Natural killer cell (primary cell): ENCODE measurements around the gene TBCE. TPM values are rescaled to one million over a fixed set of nuclear protein-coding genes. Genes with fewer than 3 reads are reported as not detected.

Experiments
- ATAC-seq, 3 donors: fragments of 150-1000 bp in 2 of 3; fragments of 200-7000 bp in 1 of 3; cut with Tn5 transposase; 1 replicate in 1 of 3; 2 replicates in 2 of 3; pipeline ENCODE4 v1.10.0; 2021; ENCODE audit warnings: mild to moderate bottlenecking in 2 of 3, moderate library complexity in 2 of 3
- DNase-seq, 2 donors: peaks; one replicate each; pipeline versions ENCODE4 v3.0.0 to v3.0.0-alpha.2; 2013 to 2021; ENCODE audit warnings: mixed read lengths in 1 of 2
- H3K27ac ChIP-seq: one replicate; pipeline ENCODE4 v1.5.1; 2013; ENCODE audit warnings: mild to moderate bottlenecking, low read length
- H3K27me3 ChIP-seq: one replicate; pipeline ENCODE4 v1.6.1; 2013; ENCODE audit warnings: low read length; ENCODE audit not compliant: control insufficient read depth, insufficient read depth
- H3K36me3 ChIP-seq: one replicate; pipeline ENCODE4 v1.6.1; 2013; ENCODE audit warnings: low read length; ENCODE audit not compliant: control insufficient read depth, insufficient read depth
- H3K4me1 ChIP-seq: one replicate; pipeline ENCODE4 v1.6.1; 2013; ENCODE audit warnings: low read length; ENCODE audit not compliant: control insufficient read depth, insufficient read depth
- H3K4me3 ChIP-seq: one replicate; pipeline ENCODE4 v1.5.1; 2013; ENCODE audit warnings: low read length
- H3K9me3 ChIP-seq: one replicate; pipeline ENCODE4 v1.6.1; 2013; ENCODE audit warnings: low read length; ENCODE audit not compliant: control insufficient read depth, insufficient read depth
- H3K27ac Mint-ChIP-seq, 2 donors: one replicate each; pipeline ENCODE4 v1.8.0; 2022; ENCODE audit warnings: mild to moderate bottlenecking in 2 of 2, mixed read lengths in 2 of 2, moderate library complexity in 1 of 2
- H3K27me3 Mint-ChIP-seq, 2 donors: one replicate each; pipeline ENCODE4 v1.8.0; 2022; ENCODE audit warnings: low read depth in 2 of 2, mixed read lengths in 2 of 2
- H3K36me3 Mint-ChIP-seq: one replicate; pipeline ENCODE4 v1.8.0; 2022; ENCODE audit warnings: mixed read lengths
- H3K4me1 Mint-ChIP-seq, 2 donors: one replicate each; pipeline ENCODE4 v1.8.0; 2022; ENCODE audit warnings: mixed read lengths in 2 of 2
- H3K4me3 Mint-ChIP-seq: one replicate; pipeline ENCODE4 v1.8.0; 2022; ENCODE audit warnings: mild to moderate bottlenecking, moderate library complexity, mixed read lengths
- H3K9me3 Mint-ChIP-seq, 2 donors: one replicate each; pipeline ENCODE4 v1.8.0; 2022; ENCODE audit warnings: mixed read lengths in 2 of 2
- CTCF ChIP-seq: fragments of 200-600 bp; IDR thresholded peaks from one replicate; pipeline ENCODE4 v1.8.0; 2022; ENCODE audit warnings: antibody characterized with exemption
- WGBS: methylation state at CpG from one replicate; pipeline ENCODE4 v1.1.7; 2013; ENCODE audit warnings: missing lambda C conversion rate; ENCODE audit not compliant: insufficient coverage; 5-methylcytosine and 5-hydroxymethylcytosine counted together
- intact Hi-C: fragments of 100-400 bp; cut with micrococcal nuclease; formaldehyde crosslinking; loops from one replicate; pipeline ENCODE4 v1.14.2; 2022
- total RNA-seq, 4 donors: library from RNA; stranded (reverse); fragments of 120-200 nt in 1 of 4; gene quantifications; one replicate each; pipeline versions ENCODE4 v1.2.3 to v1.2.4, GENCODE V29; 2013 to 2022

Gene TBCE
- total RNA-seq, 3 donors from 2014 or later (not counting 1 experiment from before 2014, with no cell fraction given), result 24.1 to 25.2 (median 25.0) TPM

- Histone ChIP-seq H3K4me3 (no peak overlapping the region), H3K27me3 (no peaks in the 10 kb centered on the region), H3K9me3 (no peaks in the 10 kb centered on the region), H3K36me3 (peaks cover 9% of the 10 kb centered on the region), H3K4me1 (no peaks in the 10 kb centered on the region), H3K27ac (no peak overlapping the region)
- no peak for ATAC-seq
- Mint-ChIP-seq H3K9me3 (no peaks in the 10 kb centered on the region), H3K4me1 (peaks cover 0 to 8% of the 10 kb centered on the region in 2 donors), H3K27ac (no peak overlapping the region), H3K4me3 (no peak overlapping the region), H3K27me3 (no peaks in the 10 kb centered on the region), H3K36me3 (peaks cover 8% of the 10 kb centered on the region)
- TF ChIP-seq CTCF, result no peak
- whole genome bisulfite sequencing, result 75% methylated on average over 2 of the region's 3 CpGs
- intact Hi-C loops, result no loop called here
- DNase-seq, result no peak
These were observed 124.4 kb downstream of the TBCE start for GRCh38 chr1:235491644-235492043.

GRCh38 chr1:235494531-235494930, 127.3 kb downstream of the TBCE start:
- intact Hi-C loops, result no loop called here
- Mint-ChIP-seq H3K4me1 (peaks cover 0 to 8% of the 10 kb centered on the region in 2 donors), H3K36me3 (peaks cover 8% of the 10 kb centered on the region), H3K27ac (no peak overlapping the region), H3K4me3 (no peak overlapping the region), H3K27me3 (no peaks in the 10 kb centered on the region), H3K9me3 (no peaks in the 10 kb centered on the region)
- H3K4me1 ChIP-seq, result no peaks in the 10 kb centered on the region
- no peaks in the 10 kb centered on the region for H3K27me3 ChIP-seq
- H3K4me3 ChIP-seq, result no peak overlapping the region
- no peak overlapping the region for H3K27ac ChIP-seq
- H3K36me3 ChIP-seq, result peaks cover 9% of the 10 kb centered on the region
- no peak for ATAC-seq
- DNase-seq, result no peak
- WGBS, result 100% methylated on average over 8 of the region's 9 CpGs
- no peak for TF ChIP-seq CTCF
- no peaks in the 10 kb centered on the region for H3K9me3 ChIP-seq

- H3K27me3 ChIP-seq, result no peaks in the 10 kb centered on the region
- ATAC-seq (no peak), DNase-seq (no peak)
- no peaks in the 10 kb centered on the region for H3K9me3 Mint-ChIP-seq
- no peaks in the 10 kb centered on the region for H3K4me1 ChIP-seq
- TF ChIP-seq CTCF, result no peak
- H3K27ac Mint-ChIP-seq, result no peak overlapping the region
- no peaks in the 10 kb centered on the region for H3K9me3 ChIP-seq
- H3K27me3 Mint-ChIP-seq, result no peaks in the 10 kb centered on the region
- peaks cover 0 to 8% of the 10 kb centered on the region in 2 donors for H3K4me1 Mint-ChIP-seq
- no peak overlapping the region for H3K27ac ChIP-seq
- H3K4me3 Mint-ChIP-seq, result no peak overlapping the region
- 100% methylated on average over 2 of the region's 5 CpGs for WGBS
- peaks cover 9% of the 10 kb centered on the region for H3K36me3 ChIP-seq
- H3K4me3 ChIP-seq, result no peak overlapping the region
- intact Hi-C loops, result no loop called here
- H3K36me3 Mint-ChIP-seq, result peaks cover 8% of the 10 kb centered on the region
These were observed 127.8 kb downstream of the TBCE start for GRCh38 chr1:235495030-235495429.

- 100% methylated on average over 1 of the region's 2 CpGs for WGBS
These were observed 128.3 kb downstream of the TBCE start for GRCh38 chr1:235495551-235495950.

More at GRCh38 chr1:235495551-235495950, 128.3 kb downstream of the TBCE start:
- Histone ChIP-seq H3K4me3 (no peak overlapping the region), H3K4me1 (no peaks in the 10 kb centered on the region), H3K27me3 (no peaks in the 10 kb centered on the region), H3K9me3 (no peaks in the 10 kb centered on the region), H3K27ac (no peak overlapping the region), H3K36me3 (peaks cover 9% of the 10 kb centered on the region)
- intact Hi-C loops, result no loop called here
- Mint-ChIP-seq H3K36me3 (peaks cover 8% of the 10 kb centered on the region), H3K4me1 (peaks cover 0 to 8% of the 10 kb centered on the region in 2 donors), H3K27ac (no peak overlapping the region), H3K27me3 (no peaks in the 10 kb centered on the region), H3K4me3 (no peak overlapping the region), H3K9me3 (no peaks in the 10 kb centered on the region)
- DNase-seq (no peak), ATAC-seq (no peak)
- TF ChIP-seq CTCF, result no peak
